Liver (tissue), 9 donors: ENCODE data around the gene TXNDC16. TPM values are rescaled to one million over a fixed set of nuclear protein-coding genes. Genes with fewer than 3 reads are reported as not detected.

Experiments
- DNase-seq: peaks from one replicate; pipeline ENCODE4 v3.0.0-alpha.2; 2017; ENCODE audit warnings: low spot score
- H3K27ac ChIP-seq, 2 donors: one replicate each; pipeline ENCODE4 v1.7.0; 2013; ENCODE audit warnings: inconsistent platforms in 2 of 2, low read length in 2 of 2, control low read depth in 1 of 2, low read depth in 1 of 2, mild to moderate bottlenecking in 1 of 2
- H3K27me3 ChIP-seq, 4 donors: one replicate each; pipeline versions ENCODE4 v1.6.1 to v1.7.0; 2013; ENCODE audit warnings: low read length in 3 of 4, inconsistent platforms in 1 of 4, mild to moderate bottlenecking in 1 of 4, moderate library complexity in 1 of 4; ENCODE audit not compliant: control insufficient read depth in 4 of 4, insufficient read depth in 4 of 4
- H3K36me3 ChIP-seq, 4 donors: one replicate each; pipeline versions ENCODE4 v1.6.1 to v1.7.0; 2013; ENCODE audit warnings: low read length in 3 of 4, mild to moderate bottlenecking in 3 of 4, low read depth in 1 of 4, moderate library complexity in 1 of 4; ENCODE audit not compliant: control insufficient read depth in 4 of 4, insufficient read depth in 3 of 4
- H3K4me1 ChIP-seq, 4 donors: one replicate each; pipeline versions ENCODE4 v1.6.1 to v1.7.0; 2013; ENCODE audit warnings: low read length in 3 of 4, mild to moderate bottlenecking in 3 of 4, moderate library complexity in 1 of 4; ENCODE audit not compliant: control insufficient read depth in 4 of 4, insufficient read depth in 4 of 4
- H3K4me3 ChIP-seq, 3 donors: one replicate each; pipeline versions ENCODE4 v1.6.1 to v1.7.0; 2013; ENCODE audit warnings: low read length in 3 of 3, control low read depth in 1 of 3, low read depth in 1 of 3, mild to moderate bottlenecking in 1 of 3
- H3K9ac ChIP-seq, 2 donors: one replicate each; pipeline ENCODE4 v1.7.0; 2013; ENCODE audit warnings: low read length in 2 of 2, mild to moderate bottlenecking in 2 of 2, moderate library complexity in 2 of 2, control low read depth in 1 of 2, low read depth in 1 of 2
- H3K9me3 ChIP-seq, 4 donors: one replicate each; pipeline versions ENCODE4 v1.6.1 to v1.7.0; 2013; ENCODE audit warnings: low read length in 3 of 4; ENCODE audit not compliant: control insufficient read depth in 4 of 4
- ATF3 ChIP-seq: IDR thresholded peaks from 2 replicates; pipeline ENCODE4 v1.6.1; 2016; ENCODE audit warnings: antibody characterized with exemption
- EGR1 ChIP-seq, 2 donors: IDR thresholded peaks; 2 replicates each; pipeline ENCODE4 v1.6.1; 2016 to 2018; ENCODE audit warnings: antibody characterized with exemption in 2 of 2, low read depth in 2 of 2
- FOXA2 ChIP-seq: IDR thresholded peaks from 2 replicates; pipeline ENCODE4 v1.6.1; 2016; ENCODE audit warnings: antibody characterized with exemption
- GABPA ChIP-seq, 2 donors: IDR thresholded peaks in 1 of 2; conservative IDR thresholded peaks in 1 of 2; 2 replicates each; pipeline ENCODE4 v1.6.1; 2016; ENCODE audit warnings: antibody characterized with exemption in 2 of 2, mild to moderate bottlenecking in 1 of 2, moderate library complexity in 1 of 2
- HNF4A ChIP-seq, 2 donors: conservative IDR thresholded peaks; 2 replicates each; pipeline ENCODE4 v1.6.1; 2016; ENCODE audit warnings: antibody characterized with exemption in 2 of 2, mild to moderate bottlenecking in 2 of 2
- HNF4G ChIP-seq: IDR thresholded peaks from 2 replicates; pipeline ENCODE4 v1.6.1; 2016; ENCODE audit warnings: antibody characterized with exemption
- JUND ChIP-seq, 2 donors: IDR thresholded peaks; 2 replicates each; pipeline ENCODE4 v1.6.1; 2016; ENCODE audit warnings: antibody characterized with exemption in 2 of 2
- MAX ChIP-seq: IDR thresholded peaks from 2 replicates; pipeline ENCODE4 v1.6.1; 2016; ENCODE audit warnings: antibody characterized with exemption
- RXRA ChIP-seq, 2 donors: IDR thresholded peaks; 2 replicates each; pipeline ENCODE4 v1.6.1; 2017 to 2018; ENCODE audit warnings: antibody characterized with exemption in 2 of 2, mild to moderate bottlenecking in 1 of 2
- SP1 ChIP-seq: IDR thresholded peaks from 2 replicates; pipeline ENCODE4 v1.6.1; 2018; ENCODE audit warnings: antibody characterized with exemption, mild to moderate bottlenecking
- TAF1 ChIP-seq: conservative IDR thresholded peaks from 2 replicates; pipeline ENCODE4 v1.6.1; 2016; ENCODE audit warnings: antibody characterized with exemption, mild to moderate bottlenecking
- ZBTB33 ChIP-seq: IDR thresholded peaks from 2 replicates; pipeline ENCODE4 v1.6.1; 2016; ENCODE audit warnings: antibody characterized with exemption
- WGBS: extraction: QIAGEN DNeasy Blood & Tissue Kit; methylation state at CpG from one replicate; pipeline ENCODE4 v1.1.7; 2013; 5-methylcytosine and 5-hydroxymethylcytosine counted together
- polyA plus RNA-seq, 2 donors: library from polyadenylated mRNA; stranded (reverse) in 1 of 2; unstranded in 1 of 2; fragments of 200-250 nt in 1 of 2; fragments of >200 nt in 1 of 2; fragmentation: Nextera tagmentation in 1 of 2; extraction: Ambion mirVana in 1 of 2; gene quantifications; one replicate each; pipeline versions ENCODE4 v1.2.1 to v1.2.3, GENCODE V29; 2013 to 2015
- total RNA-seq, 2 donors: library from RNA; depleted of rRNA; stranded (reverse); fragments of >200 nt; gene quantifications; one replicate each; pipeline ENCODE4 v1.2.3, GENCODE V29; 2014
- TF ChIP-seq, protein P1 (sequence below): IDR thresholded peaks from 2 replicates; pipeline ENCODE4 v1.6.1; 2016; ENCODE audit warnings: antibody characterized with exemption, mild to moderate bottlenecking
- TF ChIP-seq, protein P2 (sequence below): fragments of 150-350 bp; IDR thresholded peaks from 2 replicates; pipeline ENCODE4 v1.5.1; 2017; ENCODE audit warnings: improper control_type of control experiment, low read depth, low read length; ENCODE audit not compliant: missing input control
- donor health status: healthy.
- donor health status: healthy.
- donor health status: healthy.
- donor health status: healthy.
- donor health status: healthy.

The TXNDC16 gene
- total and polyA plus RNA-seq, 4 donors, result 2.0 to 16.2 (median 4.1) TPM

DNA sequence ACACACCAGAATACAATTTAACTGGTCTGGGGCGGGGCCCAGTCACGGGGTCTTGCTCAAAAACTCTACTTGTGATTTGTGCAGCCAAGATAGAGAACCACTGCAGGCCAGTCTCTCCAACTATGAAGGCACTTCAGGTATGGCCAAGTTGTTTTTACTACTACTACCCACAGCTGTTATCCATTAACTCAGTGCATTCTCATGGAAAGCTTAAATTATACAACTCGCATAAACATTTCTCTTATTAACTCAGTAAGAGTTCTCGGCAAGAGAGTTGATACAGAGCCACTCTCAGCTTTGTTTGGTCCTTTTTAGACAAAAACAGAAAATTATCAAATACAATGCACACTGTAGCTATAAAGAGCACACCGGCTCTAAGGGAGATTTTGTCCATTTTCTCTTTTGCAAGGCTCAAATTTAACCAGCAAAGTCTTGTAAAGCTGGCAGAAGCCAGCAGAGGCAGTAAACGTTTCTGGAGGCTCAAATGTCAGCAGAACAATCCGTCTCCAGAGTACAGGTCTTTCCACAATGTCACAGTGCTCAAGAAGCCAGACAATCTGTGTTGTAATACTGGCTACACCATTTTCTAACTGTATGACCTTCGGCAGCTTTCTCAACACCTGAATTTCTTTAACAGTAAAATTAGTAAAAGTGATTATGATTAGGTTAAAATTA lies 152.2 kb downstream of the TXNDC16 start:
- H3K9ac ChIP-seq, result no peak overlapping the region
- no peak overlapping the region for H3K4me3 ChIP-seq
- no peak overlapping the region for H3K27ac ChIP-seq
- H3K36me3 ChIP-seq, result no peaks in the 10 kb centered on the region
- H3K9me3 ChIP-seq, result no peaks in the 10 kb centered on the region
- no peak for DNase-seq
- H3K4me1 ChIP-seq, result no peaks in the 10 kb centered on the region
- no peaks in the 10 kb centered on the region for H3K27me3 ChIP-seq
- 55% methylated on average over 8 of the region's 8 CpGs for WGBS
- TF ChIP-seq JUND (IDR thresholded peaks at IDR 0.05) (no peak), EGR1 (IDR thresholded peaks at IDR 0.05; ENCODE audit: low read depth in 2 of 2) (no peak), FOXA2 (no peak), GABPA (IDR thresholded peaks at IDR 0.05 in 1 of 2, conservative IDR thresholded peaks at IDR 0.05 in 1 of 2) (no peak), RXRA (IDR thresholded peaks at IDR 0.05) (no peak), HNF4G (no peak), SP1 (no peak), ATF3 (no peak), MAX (no peak), ZBTB33 (no peak)
- TF ChIP-seq, protein P1, sequence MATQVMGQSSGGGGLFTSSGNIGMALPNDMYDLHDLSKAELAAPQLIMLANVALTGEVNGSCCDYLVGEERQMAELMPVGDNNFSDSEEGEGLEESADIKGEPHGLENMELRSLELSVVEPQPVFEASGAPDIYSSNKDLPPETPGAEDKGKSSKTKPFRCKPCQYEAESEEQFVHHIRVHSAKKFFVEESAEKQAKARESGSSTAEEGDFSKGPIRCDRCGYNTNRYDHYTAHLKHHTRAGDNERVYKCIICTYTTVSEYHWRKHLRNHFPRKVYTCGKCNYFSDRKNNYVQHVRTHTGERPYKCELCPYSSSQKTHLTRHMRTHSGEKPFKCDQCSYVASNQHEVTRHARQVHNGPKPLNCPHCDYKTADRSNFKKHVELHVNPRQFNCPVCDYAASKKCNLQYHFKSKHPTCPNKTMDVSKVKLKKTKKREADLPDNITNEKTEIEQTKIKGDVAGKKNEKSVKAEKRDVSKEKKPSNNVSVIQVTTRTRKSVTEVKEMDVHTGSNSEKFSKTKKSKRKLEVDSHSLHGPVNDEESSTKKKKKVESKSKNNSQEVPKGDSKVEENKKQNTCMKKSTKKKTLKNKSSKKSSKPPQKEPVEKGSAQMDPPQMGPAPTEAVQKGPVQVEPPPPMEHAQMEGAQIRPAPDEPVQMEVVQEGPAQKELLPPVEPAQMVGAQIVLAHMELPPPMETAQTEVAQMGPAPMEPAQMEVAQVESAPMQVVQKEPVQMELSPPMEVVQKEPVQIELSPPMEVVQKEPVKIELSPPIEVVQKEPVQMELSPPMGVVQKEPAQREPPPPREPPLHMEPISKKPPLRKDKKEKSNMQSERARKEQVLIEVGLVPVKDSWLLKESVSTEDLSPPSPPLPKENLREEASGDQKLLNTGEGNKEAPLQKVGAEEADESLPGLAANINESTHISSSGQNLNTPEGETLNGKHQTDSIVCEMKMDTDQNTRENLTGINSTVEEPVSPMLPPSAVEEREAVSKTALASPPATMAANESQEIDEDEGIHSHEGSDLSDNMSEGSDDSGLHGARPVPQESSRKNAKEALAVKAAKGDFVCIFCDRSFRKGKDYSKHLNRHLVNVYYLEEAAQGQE, result no peak
- TF ChIP-seq, protein P2, sequence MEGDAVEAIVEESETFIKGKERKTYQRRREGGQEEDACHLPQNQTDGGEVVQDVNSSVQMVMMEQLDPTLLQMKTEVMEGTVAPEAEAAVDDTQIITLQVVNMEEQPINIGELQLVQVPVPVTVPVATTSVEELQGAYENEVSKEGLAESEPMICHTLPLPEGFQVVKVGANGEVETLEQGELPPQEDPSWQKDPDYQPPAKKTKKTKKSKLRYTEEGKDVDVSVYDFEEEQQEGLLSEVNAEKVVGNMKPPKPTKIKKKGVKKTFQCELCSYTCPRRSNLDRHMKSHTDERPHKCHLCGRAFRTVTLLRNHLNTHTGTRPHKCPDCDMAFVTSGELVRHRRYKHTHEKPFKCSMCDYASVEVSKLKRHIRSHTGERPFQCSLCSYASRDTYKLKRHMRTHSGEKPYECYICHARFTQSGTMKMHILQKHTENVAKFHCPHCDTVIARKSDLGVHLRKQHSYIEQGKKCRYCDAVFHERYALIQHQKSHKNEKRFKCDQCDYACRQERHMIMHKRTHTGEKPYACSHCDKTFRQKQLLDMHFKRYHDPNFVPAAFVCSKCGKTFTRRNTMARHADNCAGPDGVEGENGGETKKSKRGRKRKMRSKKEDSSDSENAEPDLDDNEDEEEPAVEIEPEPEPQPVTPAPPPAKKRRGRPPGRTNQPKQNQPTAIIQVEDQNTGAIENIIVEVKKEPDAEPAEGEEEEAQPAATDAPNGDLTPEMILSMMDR, result no peak

GRCh38 chr14:52399104-52399503 lies 153.2 kb downstream of the TXNDC16 start:
- WGBS, result 94% methylated on average over 5 of the region's 5 CpGs
- Histone ChIP-seq H3K27ac (no peak overlapping the region), H3K4me1 (no peaks in the 10 kb centered on the region), H3K9ac (no peak overlapping the region), H3K36me3 (no peaks in the 10 kb centered on the region), H3K4me3 (no peak overlapping the region), H3K27me3 (no peaks in the 10 kb centered on the region), H3K9me3 (no peaks in the 10 kb centered on the region)
- no peak for DNase-seq
- TF ChIP-seq ATF3, result no peak
- TF ChIP-seq, protein P2, result no peak
- no peak for TF ChIP-seq GABPA (IDR thresholded peaks at IDR 0.05 in 1 of 2, conservative IDR thresholded peaks at IDR 0.05 in 1 of 2)
- no peak for TF ChIP-seq RXRA (IDR thresholded peaks at IDR 0.05)
- TF ChIP-seq MAX, result no peak
- TF ChIP-seq JUND (IDR thresholded peaks at IDR 0.05), result no peak
- TF ChIP-seq FOXA2, result no peak
- no peak for TF ChIP-seq EGR1 (IDR thresholded peaks at IDR 0.05; ENCODE audit: low read depth in 2 of 2)
- no peak for TF ChIP-seq SP1
- TF ChIP-seq, protein P1, result no peak
- no peak for TF ChIP-seq TAF1
- no peak for TF ChIP-seq HNF4A (conservative IDR thresholded peaks at IDR 0.05)
